Pancreas (tissue), 10 donors: Measurements from ENCODE around the gene MSANTD2. TPM values are rescaled to one million over a fixed set of nuclear protein-coding genes. Genes with fewer than 3 reads are reported as not detected.
A peak's percentile ranks its signal among the peaks of the same experiment; 100 is the strongest.

Experiments
- ATAC-seq, 4 donors: fragments of 200-7000 bp; cut with Tn5 transposase; one replicate each; pipeline versions ENCODE4 v1.8.0 to v1.9.1; 2020; ENCODE audit warnings: mild to moderate bottlenecking in 4 of 4, moderate library complexity in 4 of 4
- DNase-seq, 6 donors: peaks; one replicate each; pipeline ENCODE4 v3.0.0-alpha.2; 2020
- FAIRE-seq: peaks from 2 replicates; lab custom pipeline; 2012; peaks lifted over from hg19 to GRCh38; lab: Jason Lieb, UNC
- H3K27ac ChIP-seq, 4 donors: fragments of 200-600 bp; sonication (generic); 1 replicate in 3 of 4; 2 replicates in 1 of 4; pipeline versions ENCODE4 v1.5.0 to v1.8.0; 2020
- H3K27me3 ChIP-seq, 4 donors: fragments of 200-600 bp; one replicate each; pipeline ENCODE4 v1.8.0; 2021
- H3K36me3 ChIP-seq, 3 donors: fragments of 200-600 bp; sonication (generic) in 1 of 3; one replicate each; pipeline versions ENCODE4 v1.5.0 to v1.8.0; 2020 to 2021
- H3K4me1 ChIP-seq, 3 donors: fragments of 200-600 bp; one replicate each; pipeline ENCODE4 v1.8.0; 2021
- H3K4me3 ChIP-seq, 4 donors: fragments of 200-600 bp; sonication (generic) in 2 of 4; one replicate each; pipeline versions ENCODE4 v1.5.0 to v1.8.0; 2020 to 2021
- H3K9me3 ChIP-seq, 4 donors: fragments of 200-600 bp; one replicate each; pipeline ENCODE4 v1.8.0; 2021
- CTCF ChIP-seq, 4 donors: fragments of 200-600 bp; sonication (generic) in 3 of 4; IDR thresholded peaks; one replicate each; pipeline versions ENCODE4 v1.5.0 to v1.8.0; 2021; ENCODE audit warnings: antibody characterized with exemption in 4 of 4
- WGBS, 2 donors: extraction: QIAGEN DNeasy Blood & Tissue Kit; methylation state at CpG; one replicate each; pipeline ENCODE4 v1.1.7; 2013; 5-methylcytosine and 5-hydroxymethylcytosine counted together
- intact Hi-C, 3 donors: fragments of 100-400 bp; cut with DNase I; formaldehyde crosslinking; loops; one replicate each; pipeline versions ENCODE4 v1.11.1 to v1.14.2; 2022
- polyA plus RNA-seq, 2 donors: library from polyadenylated mRNA; stranded (reverse); fragments of 200-250 nt; gene quantifications; one replicate each; pipeline ENCODE4 v1.2.3, GENCODE V29; 2013
- total RNA-seq, 6 donors: library from RNA; stranded (reverse); fragmentation: NEBNext Ultra II Directional in 4 of 6; extraction: Animal tissue kit (Norgen Biotek cat#: 25700) in 4 of 6; gene quantifications; one replicate each; pipeline versions ENCODE4 v1.2.1 to v1.2.4, GENCODE V29; 2021 to 2023
- donor health status: healthy with polysubstance abuse.
- donor health status: DM: no; HTN: no; CAD: no; lungs with moderate emphysema.
- donor health status: DM: no; HTN: no; CAD: no.
- donor health status: control.
- donor health status: control.
- donor health status: Bipolar disorder and iron deficiency.
- donor health status: DM: yes; HTN: yes; CAD: no.
- donor health status: DM: no; HTN: no; CAD: no.
- donor health status: DM: no; HTN: no; CAD: no.
- donor health status: DM: yes; HTN: yes; CAD: no.

MSANTD2 gene
- total and polyA plus RNA-seq, 8 donors = 4.6 to 23.3 (median 7.1) TPM

GRCh38 chr11:124804884-124805283 lies 4.7 kb upstream of the MSANTD2 start:
- WGBS, 2 donors = 88 to 89% methylated on average over 3 of the region's 3 CpGs
- no peak for TF ChIP-seq CTCF (IDR thresholded peaks at IDR 0.05)
- DNase-seq = no peak

GRCh38 chr11:124801636-124802312 lies 1.6 kb upstream of the MSANTD2 start:
- Histone ChIP-seq H3K4me3 (no peak overlapping the region), H3K27me3 (no peaks in the 10 kb centered on the region), H3K4me1 (peaks cover 0 to 15% (median 11%) of the 10 kb centered on the region in 3 donors), H3K27ac (no peak overlapping the region), H3K9me3 (no peaks in the 10 kb centered on the region), H3K36me3 (no peaks in the 10 kb centered on the region)
- no peak for ATAC-seq
- no peak for FAIRE-seq
- intact Hi-C loops = no loop called here
- 66 to 77% methylated on average over 8 of the region's 8 CpGs for WGBS, 2 donors
- no peak for DNase-seq
- no peak for TF ChIP-seq CTCF (IDR thresholded peaks at IDR 0.05)

More at GRCh38 chr11:124804884-124805283, 4.7 kb upstream of the MSANTD2 start:
- FAIRE-seq (no peak), ATAC-seq (no peak)
- intact Hi-C loops = no loop called here
- Histone ChIP-seq H3K4me3 (no peak overlapping the region), H3K36me3 (no peaks in the 10 kb centered on the region), H3K9me3 (no peaks in the 10 kb centered on the region), H3K27me3 (no peaks in the 10 kb centered on the region), H3K27ac (no peak overlapping the region), H3K4me1 (peaks cover 0 to 6% (median 4%) of the 10 kb centered on the region in 3 donors)

GRCh38 chr11:124801014-124801413 lies 808 bp upstream of the MSANTD2 start:
- ATAC-seq (peak; percentile 1 to 18 (median 8)), DNase-seq (no peak), FAIRE-seq (no peak)
- TF ChIP-seq CTCF (IDR thresholded peaks at IDR 0.05) = no peak
- H3K27me3 ChIP-seq = no peaks in the 10 kb centered on the region
- H3K36me3 ChIP-seq = no peaks in the 10 kb centered on the region
- H3K27ac ChIP-seq = peak overlapping the region; percentile 85 to 99 (median 96)
- no peaks in the 10 kb centered on the region for H3K9me3 ChIP-seq
- WGBS, 2 donors = 4 to 5% methylated on average over 8 of the region's 8 CpGs
- peaks cover 0 to 15% (median 11%) of the 10 kb centered on the region in 3 donors for H3K4me1 ChIP-seq
- intact Hi-C loops = no loop called here
- peak overlapping the region; percentile 85 to 91 (median 90) for H3K4me3 ChIP-seq

- peaks cover 0 to 15% (median 11%) of the 10 kb centered on the region in 3 donors for H3K4me1 ChIP-seq
- ATAC-seq = peak; percentile 36 to 60 (median 44)
- no peaks in the 10 kb centered on the region for H3K36me3 ChIP-seq
- DNase-seq = peak; percentile 9 to 77 (median 40)
- TF ChIP-seq CTCF (IDR thresholded peaks at IDR 0.05) = no peak
- peak overlapping the region; percentile 85 to 91 (median 90) for H3K4me3 ChIP-seq
- peak overlapping the region; percentile 85 to 99 (median 96) for H3K27ac ChIP-seq
- no peaks in the 10 kb centered on the region for H3K27me3 ChIP-seq
- intact Hi-C loops = no loop called here
- H3K9me3 ChIP-seq = no peaks in the 10 kb centered on the region
- FAIRE-seq = no peak
- WGBS, 2 donors = 0 to 1% methylated on average over 49 to 83 of the region's 83 CpGs
These were observed 619 bp downstream of the MSANTD2 start for GRCh38 chr11:124799348-124800225.
